Ovary (tissue), 9 donors: ENCODE data around the gene ABI3. TPM values are rescaled to one million over a fixed set of nuclear protein-coding genes. Genes with fewer than 3 reads are reported as not detected.
"Not testable (repeated sequence)": the region's sequence is repeated elsewhere in the genome, so short reads cannot be mapped to it uniquely, and the experiment has no call there.

ENCODE experiments used
- DNase-seq, 5 donors: peaks; one replicate each; pipeline ENCODE4 v3.0.0-alpha.2; 2019 to 2020
- H3K27ac ChIP-seq, 2 donors: fragments of 200-600 bp; one replicate each; pipeline versions ENCODE4 v1.5.1 to v1.8.0; 2019 to 2022
- H3K27me3 ChIP-seq: fragments of 200-600 bp; one replicate; pipeline ENCODE4 v1.8.0; 2022
- H3K36me3 ChIP-seq: fragments of 200-600 bp; sonication (generic); one replicate; pipeline ENCODE4 v1.5.1; 2019
- H3K4me1 ChIP-seq: one replicate; pipeline ENCODE4 v1.8.1; 2013; ENCODE audit warnings: mild to moderate bottlenecking, moderate library complexity; ENCODE audit not compliant: insufficient read depth
- H3K4me3 ChIP-seq: fragments of 200-600 bp; sonication (generic); one replicate; pipeline ENCODE4 v1.5.1; 2017
- H3K9me3 ChIP-seq, 2 donors: fragments of 200-600 bp in 1 of 2; sonication (generic) in 1 of 2; one replicate each; pipeline versions ENCODE4 v1.5.1 to v1.8.1; 2013 to 2019; ENCODE audit warnings: mild to moderate bottlenecking in 1 of 2, moderate library complexity in 1 of 2
- CTCF ChIP-seq, 3 donors: fragments of 450-650 bp in 2 of 3; fragments of 200-600 bp in 1 of 3; IDR thresholded peaks; one replicate each; pipeline versions ENCODE4 v1.5.1 to v1.8.0; 2016 to 2022; ENCODE audit warnings: antibody characterized with exemption in 3 of 3, mild to moderate bottlenecking in 1 of 3
- EP300 ChIP-seq: sonication (generic); formaldehyde crosslinking; IDR thresholded peaks from one replicate; pipeline ENCODE4 v1.6.1; 2017; ENCODE audit warnings: antibody characterized with exemption
- POLR2A ChIP-seq: fragments of 450-650 bp; IDR thresholded peaks from one replicate; pipeline ENCODE4 v1.6.1; 2017; ENCODE audit warnings: antibody characterized with exemption, mild to moderate bottlenecking, moderate library complexity
- WGBS, 3 donors: extraction: QIAGEN DNeasy Blood & Tissue Kit in 1 of 3; methylation state at CpG; one replicate each; pipeline versions ENCODE4 v1.1.5 to v1.1.7; 2013 to 2017; 5-methylcytosine and 5-hydroxymethylcytosine counted together
- intact Hi-C, 4 donors: fragments of 100-400 bp; cut with DNase I; formaldehyde crosslinking; loops; one replicate each; pipeline versions ENCODE4 v1.11.0 to v1.15.1; 2022 to 2023
- polyA plus RNA-seq, 2 donors: library from polyadenylated mRNA; stranded (reverse); fragments of 200-250 nt in 1 of 2; fragments of 350-450 nt in 1 of 2; fragmentation: Illumina TruSeq in 1 of 2; extraction: RNeasy Lipid Tissue Mini Kit (QIAGEN cat#74804) in 1 of 2; gene quantifications; one replicate each; pipeline ENCODE4 v1.2.3, GENCODE V29; 2013 to 2014
- total RNA-seq, 7 donors: library from RNA; depleted of rRNA in 2 of 7; stranded (reverse); fragments of >200 nt in 2 of 7; fragmentation: NEBNext Ultra II Directional in 3 of 7; extraction: Animal tissue kit (Norgen Biotek cat#: 25700) in 3 of 7; gene quantifications; one replicate each; pipeline versions ENCODE4 v1.1.0 to v1.2.4, GENCODE V29; 2016 to 2023
- donor health status: DM: no; HTN: no; CAD: no; lungs with moderate emphysema.
- donor health status: DM: no; HTN: no; CAD: no.
- donor health status: Bipolar disorder and iron deficiency.
- donor health status: DM: yes; HTN: yes; CAD: no.
- donor health status: DM: no; HTN: no; CAD: no.
- donor health status: DM: yes; HTN: yes; CAD: no.

Gene ABI3
- total and polyA plus RNA-seq, 9 donors, result 2.3 to 6.7 (median 4.4) TPM

- Histone ChIP-seq H3K4me3 (peak overlapping the region; percentile 23), H3K36me3 (no peaks in the 10 kb centered on the region), H3K9me3 (no peaks in the 10 kb centered on the region), H3K27ac (no peak overlapping the region), H3K4me1 (peaks cover 1% of the 10 kb centered on the region), H3K27me3 (no peaks in the 10 kb centered on the region)
- intact Hi-C loops, result no loop called here
- 9 to 14% (median 10%) methylated on average over 10 of the region's 10 CpGs for WGBS, 3 donors
- DNase-seq, result no peak
- TF ChIP-seq POLR2A, result no peak
- no peak for TF ChIP-seq EP300
- TF ChIP-seq CTCF (IDR thresholded peaks at IDR 0.05), result no peak
Measured at GRCh38 chr17:49259663-49260010, 49.1 kb downstream of the ABI3 start.

GRCh38 chr17:49260011-49260816 is 49.7 kb downstream of the ABI3 start:
- H3K36me3 ChIP-seq, result no peaks in the 10 kb centered on the region
- intact Hi-C loops, result no loop called here
- DNase-seq, result peak; percentile 10 to 50 (median 19)
- H3K27me3 ChIP-seq, result no peaks in the 10 kb centered on the region
- H3K4me3 ChIP-seq, result peak overlapping the region; percentile 23
- H3K27ac ChIP-seq, result no peak overlapping the region
- no peak for TF ChIP-seq CTCF (IDR thresholded peaks at IDR 0.05)
- no peak for TF ChIP-seq EP300
- TF ChIP-seq POLR2A, result no peak
- WGBS, 3 donors, result 1 to 2% (median 1%) methylated on average over 39 to 77 of the region's 77 CpGs
- no peaks in the 10 kb centered on the region for H3K9me3 ChIP-seq
- peaks cover 1% of the 10 kb centered on the region for H3K4me1 ChIP-seq

GRCh38 chr17:49260817-49261291 is 50.3 kb downstream of the ABI3 start:
- Histone ChIP-seq H3K36me3 (no peaks in the 10 kb centered on the region), H3K27ac (no peak overlapping the region), H3K9me3 (no peaks in the 10 kb centered on the region), H3K4me3 (peak overlapping the region; percentile 23), H3K4me1 (peaks cover 1% of the 10 kb centered on the region), H3K27me3 (no peaks in the 10 kb centered on the region)
- TF ChIP-seq CTCF (IDR thresholded peaks at IDR 0.05) (no peak), POLR2A (no peak), EP300 (no peak)
- WGBS, 3 donors, result 55 to 63% (median 58%) methylated on average over 11 of the region's 11 CpGs
- intact Hi-C loops, result no loop called here
- DNase-seq, result peak in 2 of 5 donors; percentile 20 to 34

- DNase-seq, intact Hi-C loops, H3K27ac ChIP-seq, H3K27me3 ChIP-seq, H3K9me3 ChIP-seq, H3K4me1 ChIP-seq, H3K4me3 ChIP-seq, H3K36me3 ChIP-seq: not testable (repeated sequence)
- 86 to 88% (median 87%) methylated on average over 9 of the region's 9 CpGs for WGBS, 3 donors
Measured at GRCh38 chr17:49261540-49261939, 51.0 kb downstream of the ABI3 start.

- Histone ChIP-seq H3K27ac (no peak overlapping the region), H3K4me3 (no peak overlapping the region), H3K27me3 (no peaks in the 10 kb centered on the region), H3K4me1 (no peaks in the 10 kb centered on the region), H3K9me3 (no peaks in the 10 kb centered on the region), H3K36me3 (no peaks in the 10 kb centered on the region)
- no peak for DNase-seq
- intact Hi-C loops, result no loop called here
- 86 to 87% (median 87%) methylated on average over 2 of the region's 2 CpGs for WGBS, 3 donors
- TF ChIP-seq EP300 (no peak), CTCF (IDR thresholded peaks at IDR 0.05) (no peak), POLR2A (no peak)
Measured at GRCh38 chr17:49266233-49266632, 55.7 kb downstream of the ABI3 start.
